GM11168 (cell line): ENCODE data around the gene NIP7.

Experiments used
- in situ Hi-C: fragments of 300-500 bp; cut with MboI; formaldehyde crosslinking; loops from one replicate; pipeline ENCODE4 v1.12.0; 2022; ENCODE audit warnings: low sequenced_read_pairs; ENCODE audit not compliant: unreplicated experiment

Gene NIP7

DNA sequence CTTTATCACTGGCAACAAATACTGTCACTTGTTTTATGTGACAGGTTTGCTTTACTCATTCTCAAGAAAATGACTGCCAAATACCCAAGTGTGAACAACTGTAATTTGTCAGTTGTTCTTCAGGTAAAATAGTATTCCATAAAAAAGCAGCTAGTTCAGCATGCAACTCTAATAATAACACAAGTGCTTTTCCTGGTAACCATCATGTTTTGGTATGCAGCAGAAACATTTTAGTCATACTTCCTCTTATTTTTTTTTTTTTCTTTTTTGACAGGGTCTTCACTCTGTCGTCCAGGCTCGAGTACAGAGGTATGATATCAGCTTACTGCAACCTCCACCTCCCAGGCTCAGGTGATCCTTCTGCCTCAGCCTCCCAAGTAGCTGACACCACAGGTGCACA is 41.7 kb downstream of the NIP7 start:
- in situ Hi-C loops: no loop called here

- in situ Hi-C loops: no loop called here
These were observed 42.8 kb downstream of the NIP7 start for GRCh38 chr16:69382421-69382820.

- in situ Hi-C loops: no loop called here
These were observed 45.4 kb downstream of the NIP7 start for GRCh38 chr16:69384974-69385373.

- in situ Hi-C loops: no loop called here
These were observed 47.0 kb downstream of the NIP7 start for GRCh38 chr16:69386596-69386995.
